Islet precursor cell (in vitro differentiated cells): ENCODE measurements around the gene MACIR.

Experiments
- DNase-seq: peaks from one replicate; pipeline ENCODE4 v3.0.0-alpha.2; 2018

The MACIR gene

GRCh38 chr5:103247118-103247517, 11.4 kb upstream of the MACIR start:
- DNase-seq = no peak

GRCh38 chr5:103249068-103249467, 9.5 kb upstream of the MACIR start:
- no peak for DNase-seq

- no peak for DNase-seq
Measured at GRCh38 chr5:103254921-103255320, 3.6 kb upstream of the MACIR start.

- DNase-seq = no peak
Measured at GRCh38 chr5:103255691-103256090, 2.9 kb upstream of the MACIR start.

- DNase-seq = no peak
Measured at GRCh38 chr5:103256178-103256577, 2.4 kb upstream of the MACIR start.

- DNase-seq = no peak
Measured at GRCh38 chr5:103258957-103259704, 568 bp downstream of the MACIR start.

GRCh38 chr5:103259705-103260355, 1.3 kb downstream of the MACIR start:
- peak; percentile 75 for DNase-seq

- no peak for DNase-seq
Measured at GRCh38 chr5:103260951-103261350, 2.4 kb downstream of the MACIR start.

GRCh38 chr5:103262422-103262871, 3.9 kb downstream of the MACIR start:
- no peak for DNase-seq

GRCh38 chr5:103263054-103263453, 4.5 kb downstream of the MACIR start:
- DNase-seq = no peak

- no peak for DNase-seq
Measured at GRCh38 chr5:103264508-103264907, 5.9 kb downstream of the MACIR start.

- DNase-seq = no peak
Measured at GRCh38 chr5:103270581-103270980, 12.0 kb downstream of the MACIR start.

- DNase-seq = no peak
Measured at GRCh38 chr5:103271570-103272289, 13.2 kb downstream of the MACIR start.

- DNase-seq = no peak
Measured at GRCh38 chr5:103272377-103272776, 13.8 kb downstream of the MACIR start.

- no peak for DNase-seq
Measured at GRCh38 chr5:103273952-103274351, 15.4 kb downstream of the MACIR start.

- no peak for DNase-seq
Measured at GRCh38 chr5:103275851-103276250, 17.3 kb downstream of the MACIR start.

- DNase-seq = no peak
Measured at GRCh38 chr5:103280967-103281366, 22.4 kb downstream of the MACIR start.

- DNase-seq = no peak
Measured at GRCh38 chr5:103283120-103283519, 24.6 kb downstream of the MACIR start.

- DNase-seq = no peak
Measured at GRCh38 chr5:103283869-103284268, 25.3 kb downstream of the MACIR start.

GRCh38 chr5:103286622-103287021, 28.1 kb downstream of the MACIR start:
- DNase-seq = no peak

GRCh38 chr5:103289024-103289423, 30.5 kb downstream of the MACIR start:
- DNase-seq = no peak

GRCh38 chr5:103290846-103291245, 32.3 kb downstream of the MACIR start:
- DNase-seq = no peak

GRCh38 chr5:103291606-103292005, 33.0 kb downstream of the MACIR start:
- DNase-seq = no peak

- DNase-seq = no peak
Measured at GRCh38 chr5:103293099-103293498, 34.5 kb downstream of the MACIR start.
